Stimulated activated memory B cell treated with anti-CD40 and anti-IgM and Interleukin-4, amounts not matched to agents 10 μg/mL and 1 μg/mL and 100 μg/mL, for 72 hours (primary cell): ENCODE results near the gene EPHA3.

Source experiments
- ATAC-seq: fragments of 150-1000 bp; cut with Tn5 transposase; 2 replicates; pipeline ENCODE4 v1.10.0; 2021
- H3K27ac Mint-ChIP-seq: one replicate; pipeline ENCODE4 v1.8.0; 2022; ENCODE audit warnings: mild to moderate bottlenecking, mixed read lengths
- H3K27me3 Mint-ChIP-seq: one replicate; pipeline ENCODE4 v1.8.0; 2022; ENCODE audit warnings: mixed read lengths
- H3K36me3 Mint-ChIP-seq: one replicate; pipeline ENCODE4 v1.8.0; 2022; ENCODE audit warnings: mixed read lengths
- H3K4me1 Mint-ChIP-seq: one replicate; pipeline ENCODE4 v1.8.0; 2022; ENCODE audit warnings: mixed read lengths
- H3K4me3 Mint-ChIP-seq: one replicate; pipeline ENCODE4 v1.8.0; 2022; ENCODE audit warnings: mild to moderate bottlenecking, moderate library complexity, mixed read lengths
- H3K9me3 Mint-ChIP-seq: one replicate; pipeline ENCODE4 v1.8.0; 2022; ENCODE audit warnings: mixed read lengths

Gene EPHA3

DNA sequence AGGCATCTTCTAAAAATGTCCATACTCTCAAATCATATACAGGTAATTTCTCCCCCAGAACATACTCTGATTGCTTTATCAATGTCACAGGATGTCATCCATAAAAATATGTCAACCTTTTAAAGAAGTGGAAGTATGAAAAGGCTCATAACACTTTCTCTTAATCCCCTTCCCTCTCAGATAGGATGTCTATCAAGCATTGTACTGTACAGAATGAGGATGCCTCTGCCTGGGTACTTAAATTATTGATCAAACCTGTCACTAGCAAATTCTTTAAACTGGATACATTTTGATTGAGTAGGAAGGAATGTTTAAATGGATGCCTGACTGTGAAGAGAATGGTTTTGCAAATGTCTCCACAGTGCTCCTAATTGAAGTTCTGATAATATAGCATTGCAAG, 168.7 kb downstream of the EPHA3 start:
- Mint-ChIP-seq H3K4me1 (no peaks in the 10 kb centered on the region), H3K4me3 (no peak overlapping the region), H3K27me3 (no peaks in the 10 kb centered on the region), H3K9me3 (no peaks in the 10 kb centered on the region), H3K27ac (no peak overlapping the region), H3K36me3 (no peaks in the 10 kb centered on the region)
- no peak for ATAC-seq

DNA sequence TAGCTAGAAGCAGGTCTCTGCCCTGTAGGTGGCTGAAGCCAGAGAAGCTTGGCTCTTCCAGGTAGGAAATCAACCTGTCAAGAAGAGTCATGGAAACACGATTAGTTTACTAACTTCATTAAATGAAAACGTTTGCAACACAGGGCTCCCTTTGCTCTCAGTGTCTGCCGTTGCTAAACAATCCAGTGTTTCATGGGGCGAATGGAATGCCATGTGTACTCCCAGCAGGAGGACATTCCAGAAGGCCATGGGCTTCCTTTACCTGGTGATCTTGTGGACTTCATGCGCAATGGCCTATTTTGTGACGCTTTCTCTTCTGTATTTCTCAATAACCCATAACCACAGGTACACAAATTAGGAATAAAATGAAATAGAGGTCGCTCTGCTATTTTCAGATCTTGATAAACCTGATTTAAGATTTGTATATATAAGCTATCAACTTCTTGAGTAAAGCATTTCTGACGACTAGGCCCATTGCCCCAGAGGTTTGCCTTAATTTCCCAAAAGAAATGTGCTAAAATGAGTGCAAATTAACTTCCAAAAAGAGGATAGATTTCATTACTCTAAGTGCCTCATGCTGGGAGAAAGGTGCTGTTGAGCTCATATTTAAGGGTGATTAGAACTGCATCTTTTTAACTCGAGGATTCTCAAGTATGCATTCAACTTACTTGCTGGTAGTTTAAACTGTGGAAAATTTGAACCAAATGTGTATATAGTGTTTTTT, 171.0 kb downstream of the EPHA3 start:
- Mint-ChIP-seq H3K27ac (no peak overlapping the region), H3K4me3 (no peak overlapping the region), H3K27me3 (no peaks in the 10 kb centered on the region), H3K9me3 (no peaks in the 10 kb centered on the region), H3K4me1 (no peaks in the 10 kb centered on the region), H3K36me3 (no peaks in the 10 kb centered on the region)
- no peak for ATAC-seq

DNA sequence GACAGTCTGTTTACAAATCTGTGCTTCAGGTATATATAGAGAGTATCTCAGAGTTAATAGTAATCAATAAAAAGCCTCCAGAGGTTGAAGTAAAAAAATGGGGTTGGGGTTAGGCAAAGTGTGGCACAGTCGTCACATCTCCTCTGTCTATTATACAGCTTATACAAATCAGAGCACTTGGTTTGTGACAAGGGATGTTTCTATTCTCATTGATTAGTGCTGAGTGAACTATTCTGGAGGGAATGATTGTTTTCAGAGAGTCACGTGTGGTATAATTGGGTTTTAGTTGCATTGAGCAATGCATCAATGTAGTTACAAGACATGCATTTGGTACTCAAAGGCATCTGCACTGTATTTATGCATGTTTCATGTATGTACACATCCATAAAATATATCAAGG, 172.9 kb downstream of the EPHA3 start:
- H3K36me3 Mint-ChIP-seq: no peaks in the 10 kb centered on the region
- no peaks in the 10 kb centered on the region for H3K27me3 Mint-ChIP-seq
- no peak overlapping the region for H3K4me3 Mint-ChIP-seq
- H3K4me1 Mint-ChIP-seq: no peaks in the 10 kb centered on the region
- no peak overlapping the region for H3K27ac Mint-ChIP-seq
- ATAC-seq: no peak
- no peaks in the 10 kb centered on the region for H3K9me3 Mint-ChIP-seq

DNA sequence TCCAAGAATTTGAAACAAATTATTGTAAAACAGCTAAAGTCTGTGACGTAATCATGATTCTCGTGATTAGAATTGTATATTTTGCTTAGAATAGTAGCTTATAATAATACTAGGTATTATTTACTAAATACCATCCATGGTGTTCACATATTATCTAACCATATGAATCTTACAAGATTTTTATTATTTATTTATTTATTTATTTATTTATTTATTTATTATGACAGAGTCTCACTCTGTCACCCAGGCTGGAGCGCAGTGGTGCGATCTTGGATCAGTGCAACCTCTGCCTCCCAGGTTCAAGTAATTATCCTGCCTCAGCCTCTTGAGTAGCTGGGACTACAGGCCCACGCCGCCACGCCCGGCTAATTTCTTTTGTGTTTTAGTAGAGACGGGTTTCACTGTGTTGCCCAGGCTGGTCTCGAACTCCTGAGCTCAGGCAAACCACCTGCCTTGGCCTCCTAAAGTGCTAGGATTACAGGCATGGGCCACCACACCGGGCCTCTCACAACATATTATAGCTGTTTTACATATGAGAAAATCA, 173.5 kb downstream of the EPHA3 start:
- Mint-ChIP-seq H3K4me3 (no peak overlapping the region), H3K9me3 (peaks cover 3% of the 10 kb centered on the region), H3K4me1 (no peaks in the 10 kb centered on the region), H3K27me3 (no peaks in the 10 kb centered on the region), H3K36me3 (no peaks in the 10 kb centered on the region), H3K27ac (no peak overlapping the region)
- no peak for ATAC-seq

DNA sequence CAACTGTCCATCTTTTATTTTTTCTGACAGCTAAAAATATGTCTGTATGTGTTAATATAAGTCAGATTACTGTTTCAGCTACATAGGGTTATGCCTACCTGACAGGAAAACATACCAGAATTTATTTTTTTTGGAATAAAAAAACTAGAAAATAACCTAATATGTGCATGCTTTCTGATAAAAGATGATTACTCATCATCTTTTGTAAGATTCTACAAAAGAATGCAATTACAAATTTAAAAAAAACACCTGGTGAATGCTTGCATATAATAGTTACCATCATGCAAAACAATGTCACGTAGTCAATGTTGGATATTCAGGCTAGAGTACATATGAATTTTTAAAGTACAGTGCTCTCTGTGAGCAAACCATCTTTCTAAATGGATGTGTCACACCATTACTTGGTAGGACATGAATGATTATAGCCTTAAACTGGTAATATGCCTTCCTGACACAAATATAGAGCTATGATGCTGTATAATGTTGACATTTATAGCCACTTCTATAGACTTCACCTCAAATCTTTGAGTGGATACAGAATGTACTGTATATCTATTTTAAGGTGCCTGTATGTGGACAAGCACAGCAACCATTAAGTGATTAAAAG, 180.6 kb downstream of the EPHA3 start:
- no peak overlapping the region for H3K27ac Mint-ChIP-seq
- H3K27me3 Mint-ChIP-seq: no peaks in the 10 kb centered on the region
- H3K36me3 Mint-ChIP-seq: no peaks in the 10 kb centered on the region
- no peaks in the 10 kb centered on the region for H3K4me1 Mint-ChIP-seq
- no peak for ATAC-seq
- no peak overlapping the region for H3K4me3 Mint-ChIP-seq
- H3K9me3 Mint-ChIP-seq: peaks cover 9% of the 10 kb centered on the region

DNA sequence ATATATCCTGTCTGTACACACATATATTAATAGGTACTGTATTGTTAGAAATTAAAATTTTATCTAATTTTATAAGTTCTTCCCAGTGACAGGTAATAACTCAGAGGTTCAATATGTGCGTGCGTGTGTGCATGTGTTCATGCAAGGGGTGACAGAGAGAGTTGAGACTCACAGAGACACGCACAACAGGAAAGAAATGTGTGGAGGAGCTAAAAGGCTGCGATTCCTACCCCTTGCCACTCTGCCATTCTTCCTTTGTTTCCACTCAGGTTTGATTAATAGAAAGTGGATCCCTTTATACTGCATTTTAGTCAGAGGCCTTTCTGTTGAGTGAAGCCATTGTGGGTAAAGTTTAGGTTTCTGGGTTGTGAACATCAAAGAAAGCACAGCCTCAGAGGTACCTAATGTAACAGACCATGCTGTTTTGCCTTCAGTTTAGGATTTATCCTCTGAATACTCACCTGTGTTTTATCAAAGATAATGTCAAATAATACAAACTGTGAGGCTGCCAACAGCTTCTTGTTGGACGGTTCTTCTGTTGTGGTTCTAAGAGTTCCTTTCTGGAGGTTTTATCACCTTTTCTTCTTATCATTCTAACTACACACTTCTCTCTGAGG, 182.3 kb downstream of the EPHA3 start:
- Mint-ChIP-seq H3K27ac (no peak overlapping the region), H3K36me3 (no peaks in the 10 kb centered on the region), H3K9me3 (peaks cover 12% of the 10 kb centered on the region), H3K4me3 (no peak overlapping the region), H3K4me1 (no peaks in the 10 kb centered on the region), H3K27me3 (no peaks in the 10 kb centered on the region)
- no peak for ATAC-seq

GRCh38 chr3:89297199-89297598, 189.8 kb downstream of the EPHA3 start:
- H3K9me3 Mint-ChIP-seq: peaks cover 10% of the 10 kb centered on the region
- no peak overlapping the region for H3K4me3 Mint-ChIP-seq
- H3K36me3 Mint-ChIP-seq: no peaks in the 10 kb centered on the region
- ATAC-seq: no peak
- H3K4me1 Mint-ChIP-seq: no peaks in the 10 kb centered on the region
- H3K27ac Mint-ChIP-seq: no peak overlapping the region
- H3K27me3 Mint-ChIP-seq: no peaks in the 10 kb centered on the region

GRCh38 chr3:89300526-89300925, 193.1 kb downstream of the EPHA3 start:
- Mint-ChIP-seq H3K36me3 (no peaks in the 10 kb centered on the region), H3K27me3 (no peaks in the 10 kb centered on the region), H3K4me3 (no peak overlapping the region), H3K9me3 (peaks cover 2% of the 10 kb centered on the region), H3K4me1 (no peaks in the 10 kb centered on the region), H3K27ac (no peak overlapping the region)
- ATAC-seq: no peak

- no peaks in the 10 kb centered on the region for H3K36me3 Mint-ChIP-seq
- H3K27me3 Mint-ChIP-seq: no peaks in the 10 kb centered on the region
- H3K4me3 Mint-ChIP-seq: no peak overlapping the region
- H3K27ac Mint-ChIP-seq: no peak overlapping the region
- no peak for ATAC-seq
- H3K9me3 Mint-ChIP-seq: no peaks in the 10 kb centered on the region
- H3K4me1 Mint-ChIP-seq: no peaks in the 10 kb centered on the region
Observed at GRCh38 chr3:89300981-89301380, 193.6 kb downstream of the EPHA3 start.

- no peak for ATAC-seq
- H3K36me3 Mint-ChIP-seq: no peaks in the 10 kb centered on the region
- no peaks in the 10 kb centered on the region for H3K4me1 Mint-ChIP-seq
- H3K27ac Mint-ChIP-seq: no peak overlapping the region
- H3K27me3 Mint-ChIP-seq: no peaks in the 10 kb centered on the region
- H3K9me3 Mint-ChIP-seq: peaks cover under 1% of the 10 kb centered on the region
- no peak overlapping the region for H3K4me3 Mint-ChIP-seq
Observed at GRCh38 chr3:89303701-89304100, 196.3 kb downstream of the EPHA3 start.

GRCh38 chr3:89306540-89306939, 199.1 kb downstream of the EPHA3 start:
- Mint-ChIP-seq H3K4me1 (no peaks in the 10 kb centered on the region), H3K9me3 (peaks cover 3% of the 10 kb centered on the region), H3K27ac (no peak overlapping the region), H3K27me3 (no peaks in the 10 kb centered on the region), H3K36me3 (no peaks in the 10 kb centered on the region), H3K4me3 (no peak overlapping the region)
- no peak for ATAC-seq

DNA sequence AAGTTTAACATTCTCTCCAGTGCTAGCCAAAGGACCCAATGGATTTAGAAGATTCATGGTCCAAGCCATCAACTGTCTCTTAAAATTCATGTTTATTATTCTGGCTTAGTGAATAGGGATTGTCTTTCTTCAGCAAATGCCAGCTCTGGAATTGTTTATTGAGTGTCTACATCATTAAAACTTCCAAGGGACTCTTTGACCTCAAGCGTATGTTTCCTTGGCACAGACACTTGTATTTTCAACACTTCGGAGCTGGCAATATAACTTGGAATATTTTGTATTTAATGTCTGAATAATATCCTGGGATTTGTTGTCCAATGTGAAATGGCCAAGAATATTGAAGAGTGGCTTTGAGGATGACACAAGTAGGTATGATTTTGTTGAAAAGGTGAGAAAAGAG, 204.2 kb downstream of the EPHA3 start:
- no peak for ATAC-seq
- Mint-ChIP-seq H3K4me3 (no peak overlapping the region), H3K9me3 (peaks cover 6% of the 10 kb centered on the region), H3K36me3 (no peaks in the 10 kb centered on the region), H3K27ac (no peak overlapping the region), H3K27me3 (no peaks in the 10 kb centered on the region), H3K4me1 (no peaks in the 10 kb centered on the region)

- ATAC-seq: no peak
- Mint-ChIP-seq H3K4me1 (no peaks in the 10 kb centered on the region), H3K36me3 (no peaks in the 10 kb centered on the region), H3K27ac (no peak overlapping the region), H3K4me3 (no peak overlapping the region), H3K9me3 (peaks cover 6% of the 10 kb centered on the region), H3K27me3 (no peaks in the 10 kb centered on the region)
Observed at GRCh38 chr3:89312141-89312540, 204.7 kb downstream of the EPHA3 start.

DNA sequence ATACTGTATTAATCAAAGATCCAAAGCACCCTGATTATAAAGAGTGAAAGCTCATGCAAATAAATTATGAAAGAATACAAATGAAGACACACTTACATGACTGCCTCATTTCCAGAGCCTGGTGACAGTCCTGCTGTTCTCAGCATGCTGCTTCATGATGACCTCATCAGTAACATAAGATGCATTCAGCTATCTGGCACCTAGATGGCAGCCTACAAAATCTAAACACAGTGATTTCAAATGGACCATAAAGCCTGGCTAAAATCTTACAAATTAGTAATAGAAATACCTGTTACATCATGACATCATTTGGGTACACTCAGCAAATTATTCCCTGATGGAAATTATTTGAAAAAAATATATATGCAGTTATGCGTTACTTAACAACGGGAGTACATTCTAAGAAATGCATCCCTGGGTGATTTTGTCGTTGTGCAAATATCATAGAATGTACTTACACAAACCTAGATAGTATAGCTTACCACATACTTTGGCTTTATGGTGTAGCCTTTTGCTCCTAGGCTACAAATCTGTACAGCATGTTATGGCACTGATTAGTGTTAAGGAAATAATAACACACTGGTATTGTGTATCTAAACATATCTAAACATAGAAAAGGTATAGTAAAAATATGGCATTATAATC, 207.2 kb downstream of the EPHA3 start:
- H3K27ac Mint-ChIP-seq: no peak overlapping the region
- no peak for ATAC-seq
- H3K27me3 Mint-ChIP-seq: no peaks in the 10 kb centered on the region
- H3K4me3 Mint-ChIP-seq: no peak overlapping the region
- no peaks in the 10 kb centered on the region for H3K4me1 Mint-ChIP-seq
- peaks cover 5% of the 10 kb centered on the region for H3K9me3 Mint-ChIP-seq
- no peaks in the 10 kb centered on the region for H3K36me3 Mint-ChIP-seq

DNA sequence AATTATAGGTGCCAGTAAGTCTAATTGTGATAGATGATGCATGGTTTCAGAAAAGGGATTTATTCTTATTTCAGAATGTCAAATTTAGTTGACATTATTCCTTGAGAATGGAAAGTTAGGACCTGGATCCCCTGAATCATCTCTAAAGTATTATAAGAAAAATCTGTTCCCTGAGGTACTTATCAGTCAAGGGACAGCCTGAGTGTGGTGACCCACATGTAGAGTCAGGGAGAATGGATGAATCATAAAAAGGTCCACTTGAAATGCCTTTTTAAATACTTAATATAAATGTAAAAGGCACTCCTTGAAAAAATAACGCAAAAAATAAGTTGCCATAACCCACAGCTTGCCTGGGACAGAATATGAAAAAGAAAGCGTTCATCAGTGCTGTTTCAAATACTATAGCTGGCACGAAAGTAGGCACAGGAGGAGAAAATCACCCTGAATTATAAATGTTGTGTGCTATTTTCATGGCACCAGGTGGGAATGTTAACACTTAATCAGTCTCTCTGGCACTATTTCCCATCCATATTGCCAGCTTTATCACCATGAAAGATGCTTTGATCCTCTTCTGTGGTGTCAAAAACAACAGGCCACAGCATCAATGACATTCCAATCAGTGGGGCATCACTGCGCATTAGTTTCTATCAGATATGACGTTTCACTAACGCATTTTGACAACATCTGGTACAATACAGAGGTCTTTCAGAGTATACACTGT, 208.5 kb downstream of the EPHA3 start:
- Mint-ChIP-seq H3K36me3 (no peaks in the 10 kb centered on the region), H3K9me3 (peaks cover 5% of the 10 kb centered on the region), H3K4me1 (no peaks in the 10 kb centered on the region), H3K27ac (no peak overlapping the region), H3K27me3 (no peaks in the 10 kb centered on the region), H3K4me3 (no peak overlapping the region)
- ATAC-seq: no peak
